Natural killer cell (primary cell): Measurements from ENCODE around the gene ELK1. TPM values are rescaled to one million over a fixed set of nuclear protein-coding genes. Genes with fewer than 3 reads are reported as not detected.

ENCODE experiments used
- ATAC-seq, 3 donors: fragments of 150-1000 bp in 2 of 3; fragments of 200-7000 bp in 1 of 3; cut with Tn5 transposase; 1 replicate in 1 of 3; 2 replicates in 2 of 3; pipeline ENCODE4 v1.10.0; 2021; ENCODE audit warnings: mild to moderate bottlenecking in 2 of 3, moderate library complexity in 2 of 3
- DNase-seq, 2 donors: peaks; one replicate each; pipeline versions ENCODE4 v3.0.0 to v3.0.0-alpha.2; 2013 to 2021; ENCODE audit warnings: mixed read lengths in 1 of 2
- H3K27ac ChIP-seq: one replicate; pipeline ENCODE4 v1.5.1; 2013; ENCODE audit warnings: mild to moderate bottlenecking, low read length
- H3K27me3 ChIP-seq: one replicate; pipeline ENCODE4 v1.6.1; 2013; ENCODE audit warnings: low read length; ENCODE audit not compliant: control insufficient read depth, insufficient read depth
- H3K36me3 ChIP-seq: one replicate; pipeline ENCODE4 v1.6.1; 2013; ENCODE audit warnings: low read length; ENCODE audit not compliant: control insufficient read depth, insufficient read depth
- H3K4me1 ChIP-seq: one replicate; pipeline ENCODE4 v1.6.1; 2013; ENCODE audit warnings: low read length; ENCODE audit not compliant: control insufficient read depth, insufficient read depth
- H3K4me3 ChIP-seq: one replicate; pipeline ENCODE4 v1.5.1; 2013; ENCODE audit warnings: low read length
- H3K9me3 ChIP-seq: one replicate; pipeline ENCODE4 v1.6.1; 2013; ENCODE audit warnings: low read length; ENCODE audit not compliant: control insufficient read depth, insufficient read depth
- H3K27ac Mint-ChIP-seq, 2 donors: one replicate each; pipeline ENCODE4 v1.8.0; 2022; ENCODE audit warnings: mild to moderate bottlenecking in 2 of 2, mixed read lengths in 2 of 2, moderate library complexity in 1 of 2
- H3K27me3 Mint-ChIP-seq, 2 donors: one replicate each; pipeline ENCODE4 v1.8.0; 2022; ENCODE audit warnings: low read depth in 2 of 2, mixed read lengths in 2 of 2
- H3K36me3 Mint-ChIP-seq: one replicate; pipeline ENCODE4 v1.8.0; 2022; ENCODE audit warnings: mixed read lengths
- H3K4me1 Mint-ChIP-seq, 2 donors: one replicate each; pipeline ENCODE4 v1.8.0; 2022; ENCODE audit warnings: mixed read lengths in 2 of 2
- H3K4me3 Mint-ChIP-seq: one replicate; pipeline ENCODE4 v1.8.0; 2022; ENCODE audit warnings: mild to moderate bottlenecking, moderate library complexity, mixed read lengths
- H3K9me3 Mint-ChIP-seq, 2 donors: one replicate each; pipeline ENCODE4 v1.8.0; 2022; ENCODE audit warnings: mixed read lengths in 2 of 2
- WGBS: methylation state at CpG from one replicate; pipeline ENCODE4 v1.1.7; 2013; ENCODE audit warnings: missing lambda C conversion rate; ENCODE audit not compliant: insufficient coverage; 5-methylcytosine and 5-hydroxymethylcytosine counted together
- intact Hi-C: fragments of 100-400 bp; cut with micrococcal nuclease; formaldehyde crosslinking; loops from one replicate; pipeline ENCODE4 v1.14.2; 2022
- total RNA-seq, 4 donors: library from RNA; stranded (reverse); fragments of 120-200 nt in 1 of 4; gene quantifications; one replicate each; pipeline versions ENCODE4 v1.2.3 to v1.2.4, GENCODE V29; 2013 to 2022
- TF ChIP-seq, protein P1 (sequence below): fragments of 200-600 bp; IDR thresholded peaks from one replicate; pipeline ENCODE4 v1.8.0; 2022; ENCODE audit warnings: antibody characterized with exemption

ELK1 gene, protein sequence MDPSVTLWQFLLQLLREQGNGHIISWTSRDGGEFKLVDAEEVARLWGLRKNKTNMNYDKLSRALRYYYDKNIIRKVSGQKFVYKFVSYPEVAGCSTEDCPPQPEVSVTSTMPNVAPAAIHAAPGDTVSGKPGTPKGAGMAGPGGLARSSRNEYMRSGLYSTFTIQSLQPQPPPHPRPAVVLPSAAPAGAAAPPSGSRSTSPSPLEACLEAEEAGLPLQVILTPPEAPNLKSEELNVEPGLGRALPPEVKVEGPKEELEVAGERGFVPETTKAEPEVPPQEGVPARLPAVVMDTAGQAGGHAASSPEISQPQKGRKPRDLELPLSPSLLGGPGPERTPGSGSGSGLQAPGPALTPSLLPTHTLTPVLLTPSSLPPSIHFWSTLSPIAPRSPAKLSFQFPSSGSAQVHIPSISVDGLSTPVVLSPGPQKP
- total RNA-seq = 10 to 100 TPM; 14.1 to 15.2 (median 14.8) TPM
- total RNA-seq (2013) = 12.5 TPM

DNA sequence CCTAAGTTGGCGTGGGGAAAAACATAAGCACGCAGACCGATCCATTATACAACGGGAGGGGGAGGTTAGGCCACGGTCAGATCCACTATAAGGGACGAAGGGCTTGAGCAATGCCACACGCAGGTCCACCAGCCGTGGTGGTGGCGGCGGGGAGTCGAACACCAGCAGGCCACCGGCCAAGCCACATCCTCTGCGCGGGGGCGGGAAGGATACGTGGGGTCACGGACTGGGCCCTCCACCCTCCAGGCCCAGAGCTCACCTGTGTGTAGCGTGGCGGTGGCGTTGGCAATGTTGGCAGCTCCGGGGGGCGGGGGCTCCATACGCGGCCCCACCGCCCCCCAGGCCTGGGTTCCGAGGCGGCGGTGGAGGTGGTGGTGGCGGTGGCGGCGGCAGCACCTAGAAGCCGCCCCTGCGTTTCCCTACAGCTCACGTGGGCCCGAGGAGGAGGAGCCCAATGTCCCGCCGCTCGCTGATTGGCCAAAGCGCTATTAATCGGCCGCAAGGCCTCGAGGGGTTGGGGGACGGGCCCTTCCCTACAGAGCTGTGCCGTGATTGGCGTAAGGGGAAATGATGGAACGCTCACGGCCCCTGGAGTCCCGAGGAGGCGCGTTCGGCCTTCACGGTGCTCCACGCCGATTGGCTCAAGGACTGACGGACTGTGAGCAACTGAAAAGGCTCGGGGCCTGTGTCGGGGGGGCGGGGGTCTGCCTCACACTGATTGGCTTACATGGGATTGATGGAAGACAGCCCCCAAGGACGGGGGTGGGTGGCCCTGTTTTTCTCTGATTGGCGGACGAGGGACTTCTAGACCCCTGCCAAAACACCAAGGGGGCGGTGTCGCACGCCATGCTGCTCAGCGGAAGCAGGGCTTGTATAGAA, at the start of gene ELK1:
Gene ELK1 (minus strand): TSS at position 400 of the 879 bp plus-strand sequence. CDS start 9,122 bp downstream, outside the sequence.
- peak within 1 kb of the TSS; percentile 64 for H3K27ac ChIP-seq
- H3K4me3 ChIP-seq = peak within 1 kb of the TSS; percentile 56
- Mint-ChIP-seq H3K4me3 (peak within 1 kb of the TSS; percentile 88), H3K27me3 (no peaks in the 10 kb centered on the region), H3K9me3 (no peaks in the 10 kb centered on the region), H3K27ac (peak within 1 kb of the TSS; percentile 83 to 85), H3K4me1 (peaks cover 15 to 23% of the 10 kb centered on the region in 2 donors), H3K36me3 (no peaks in the 10 kb centered on the region)
- TF ChIP-seq, protein P1, sequence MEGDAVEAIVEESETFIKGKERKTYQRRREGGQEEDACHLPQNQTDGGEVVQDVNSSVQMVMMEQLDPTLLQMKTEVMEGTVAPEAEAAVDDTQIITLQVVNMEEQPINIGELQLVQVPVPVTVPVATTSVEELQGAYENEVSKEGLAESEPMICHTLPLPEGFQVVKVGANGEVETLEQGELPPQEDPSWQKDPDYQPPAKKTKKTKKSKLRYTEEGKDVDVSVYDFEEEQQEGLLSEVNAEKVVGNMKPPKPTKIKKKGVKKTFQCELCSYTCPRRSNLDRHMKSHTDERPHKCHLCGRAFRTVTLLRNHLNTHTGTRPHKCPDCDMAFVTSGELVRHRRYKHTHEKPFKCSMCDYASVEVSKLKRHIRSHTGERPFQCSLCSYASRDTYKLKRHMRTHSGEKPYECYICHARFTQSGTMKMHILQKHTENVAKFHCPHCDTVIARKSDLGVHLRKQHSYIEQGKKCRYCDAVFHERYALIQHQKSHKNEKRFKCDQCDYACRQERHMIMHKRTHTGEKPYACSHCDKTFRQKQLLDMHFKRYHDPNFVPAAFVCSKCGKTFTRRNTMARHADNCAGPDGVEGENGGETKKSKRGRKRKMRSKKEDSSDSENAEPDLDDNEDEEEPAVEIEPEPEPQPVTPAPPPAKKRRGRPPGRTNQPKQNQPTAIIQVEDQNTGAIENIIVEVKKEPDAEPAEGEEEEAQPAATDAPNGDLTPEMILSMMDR = no peak
- H3K4me1 ChIP-seq = peaks cover 22% of the 10 kb centered on the region
- peaks cover 8% of the 10 kb centered on the region for H3K36me3 ChIP-seq
- DNase-seq (peak; percentile 81 to 94), ATAC-seq (peak; percentile 88 to 97 (median 91))
- WGBS = under 1% methylated on average over 65 of the region's 65 CpGs
- H3K27me3 ChIP-seq = no peaks in the 10 kb centered on the region
- H3K9me3 ChIP-seq = no peaks in the 10 kb centered on the region
- intact Hi-C loops = loop anchor here (2.0 to 10.0 kb wide), 3 partner anchors 16 to 436 kb away; partner anchors contain the start of gene CDK16

DNA sequence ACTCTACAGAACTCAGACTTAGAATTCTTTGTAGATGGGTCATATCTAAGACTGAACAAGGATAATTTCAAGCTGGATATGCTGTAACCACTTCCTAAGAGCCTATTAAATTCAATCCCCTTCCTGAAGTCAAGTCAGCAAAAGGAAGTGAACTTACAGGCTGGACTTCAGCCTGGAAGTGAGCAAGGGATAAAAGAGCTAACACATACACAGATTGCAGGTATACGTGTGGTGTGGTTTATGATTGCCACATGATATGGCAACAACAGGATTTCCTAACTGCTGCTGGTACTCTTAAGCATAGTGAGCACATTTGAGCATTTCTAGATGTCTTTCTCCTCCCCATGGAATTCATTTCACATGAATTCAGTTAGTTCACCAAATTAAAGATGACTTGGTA, 46.8 kb upstream of the ELK1 start:
- peaks cover 9 to 62% of the 10 kb centered on the region in 2 donors for H3K27me3 Mint-ChIP-seq
- H3K36me3 ChIP-seq = no peaks in the 10 kb centered on the region
- DNase-seq (no peak), ATAC-seq (no peak)
- no peaks in the 10 kb centered on the region for H3K4me1 Mint-ChIP-seq
- no peaks in the 10 kb centered on the region for H3K4me1 ChIP-seq
- peaks cover 2% of the 10 kb centered on the region for H3K27me3 ChIP-seq
- H3K4me3 ChIP-seq = no peak overlapping the region
- H3K9me3 ChIP-seq = no peaks in the 10 kb centered on the region
- no peak overlapping the region for H3K27ac Mint-ChIP-seq
- H3K27ac ChIP-seq = no peak overlapping the region
- WGBS = 71% methylated on average over 1 of the region's 1 CpG
- H3K9me3 Mint-ChIP-seq = no peaks in the 10 kb centered on the region
- H3K36me3 Mint-ChIP-seq = no peaks in the 10 kb centered on the region
- TF ChIP-seq, protein P1 = no peak
- no peak overlapping the region for H3K4me3 Mint-ChIP-seq
- intact Hi-C loops = no loop called here

DNA sequence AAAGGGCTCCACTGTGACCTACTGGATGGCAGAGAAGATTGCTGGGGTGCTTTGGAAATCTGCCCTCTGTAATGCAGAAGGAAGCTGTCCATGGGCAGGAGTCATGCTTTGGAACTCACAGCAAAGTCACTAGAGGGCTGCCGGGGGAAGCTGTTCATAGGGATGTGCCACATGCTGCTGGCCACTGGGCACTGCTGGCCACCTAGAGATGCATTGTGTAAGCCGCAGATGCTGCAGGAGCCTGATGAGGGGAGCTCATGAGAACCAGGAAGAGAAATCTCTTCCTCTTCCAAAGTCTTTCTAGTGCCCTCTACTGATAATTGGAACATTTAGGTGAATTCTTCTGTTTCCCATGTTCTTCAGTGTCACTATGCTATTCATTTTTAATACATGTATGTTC, 39.8 kb upstream of the ELK1 start:
- Mint-ChIP-seq H3K27ac (no peak overlapping the region), H3K9me3 (no peaks in the 10 kb centered on the region), H3K27me3 (peaks cover 14 to 43% of the 10 kb centered on the region in 2 donors), H3K4me3 (no peak overlapping the region), H3K4me1 (no peaks in the 10 kb centered on the region), H3K36me3 (no peaks in the 10 kb centered on the region)
- H3K4me3 ChIP-seq = no peak overlapping the region
- H3K9me3 ChIP-seq = no peaks in the 10 kb centered on the region
- H3K4me1 ChIP-seq = no peaks in the 10 kb centered on the region
- H3K36me3 ChIP-seq = no peaks in the 10 kb centered on the region
- no peaks in the 10 kb centered on the region for H3K27me3 ChIP-seq
- intact Hi-C loops = no loop called here
- DNase-seq = peak in 1 of 2 donors; percentile 1
- no peak for ATAC-seq
- WGBS = 83% methylated on average over 2 of the region's 2 CpGs
- no peak overlapping the region for H3K27ac ChIP-seq
- TF ChIP-seq, protein P1 = no peak
